Stimulated activated CD4-positive, alpha-beta T cell treated with anti-CD3 and anti-CD28 coated beads, TNF-alpha, amount 100 ng/mL, for 1 hour (primary cell): Measurements from ENCODE around the gene ZNF653.

Experiments used
- DNase-seq, 3 donors: peaks; one replicate each; pipeline ENCODE4 v3.0.0-alpha.2; 2020; ENCODE audit warnings: low read depth in 3 of 3, low spot score in 1 of 3

The ZNF653 gene, protein sequence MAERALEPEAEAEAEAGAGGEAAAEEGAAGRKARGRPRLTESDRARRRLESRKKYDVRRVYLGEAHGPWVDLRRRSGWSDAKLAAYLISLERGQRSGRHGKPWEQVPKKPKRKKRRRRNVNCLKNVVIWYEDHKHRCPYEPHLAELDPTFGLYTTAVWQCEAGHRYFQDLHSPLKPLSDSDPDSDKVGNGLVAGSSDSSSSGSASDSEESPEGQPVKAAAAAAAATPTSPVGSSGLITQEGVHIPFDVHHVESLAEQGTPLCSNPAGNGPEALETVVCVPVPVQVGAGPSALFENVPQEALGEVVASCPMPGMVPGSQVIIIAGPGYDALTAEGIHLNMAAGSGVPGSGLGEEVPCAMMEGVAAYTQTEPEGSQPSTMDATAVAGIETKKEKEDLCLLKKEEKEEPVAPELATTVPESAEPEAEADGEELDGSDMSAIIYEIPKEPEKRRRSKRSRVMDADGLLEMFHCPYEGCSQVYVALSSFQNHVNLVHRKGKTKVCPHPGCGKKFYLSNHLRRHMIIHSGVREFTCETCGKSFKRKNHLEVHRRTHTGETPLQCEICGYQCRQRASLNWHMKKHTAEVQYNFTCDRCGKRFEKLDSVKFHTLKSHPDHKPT

GRCh38 chr19:11505504-11506100 lies at the start of gene ZNF653:
Gene ZNF653 (minus strand): TSS chr19:11505839. CDS start chr19:11505786, 53 bp downstream.
- peak; percentile 88 to 94 (median 92) for DNase-seq

- no peak for DNase-seq
Observed at GRCh38 chr19:11555246-11555645, 49.6 kb upstream of the ZNF653 start.

GRCh38 chr19:11554160-11554559 lies 48.5 kb upstream of the ZNF653 start:
- DNase-seq: no peak

DNA sequence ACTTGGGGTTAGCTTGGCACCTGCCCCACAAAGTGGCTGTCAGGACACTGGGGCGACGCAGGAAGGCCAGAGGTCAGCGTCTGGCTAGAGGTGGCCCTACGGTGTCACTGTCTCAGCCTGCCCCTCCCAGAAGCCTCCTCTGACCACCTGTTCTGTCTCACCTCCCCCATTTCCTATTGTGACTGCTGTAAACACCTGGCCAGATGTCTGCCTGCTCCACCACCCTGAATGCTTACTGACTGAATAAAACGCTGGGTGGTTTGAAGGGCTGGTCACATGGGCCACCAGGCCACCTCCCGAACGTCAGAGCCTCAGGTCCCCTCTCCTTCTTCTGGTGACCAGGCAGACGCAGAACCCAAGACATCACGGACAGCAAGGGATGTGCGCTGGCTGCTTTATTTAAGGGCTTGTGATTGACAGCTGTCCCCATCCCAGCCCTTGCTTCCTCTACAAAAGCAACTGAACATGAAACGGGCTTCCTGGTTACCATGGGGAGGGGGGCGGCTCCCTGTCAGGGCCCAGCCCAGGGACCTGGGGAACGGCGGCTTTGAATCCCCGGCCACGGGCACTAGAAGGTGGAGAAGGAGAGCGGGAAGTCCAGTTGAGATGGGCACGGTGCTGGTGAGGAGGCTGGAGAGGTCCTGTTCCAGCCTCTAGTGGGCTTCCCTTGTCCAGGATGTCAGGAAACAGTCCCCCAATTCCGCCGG lies 47.2 kb upstream of the ZNF653 start:
- DNase-seq: no peak

- no peak for DNase-seq
Observed at GRCh38 chr19:11551603-11552235, 46.1 kb upstream of the ZNF653 start.

GRCh38 chr19:11550265-11550664 lies 44.6 kb upstream of the ZNF653 start:
- no peak for DNase-seq

- DNase-seq: no peak
Observed at GRCh38 chr19:11549386-11549953, 43.8 kb upstream of the ZNF653 start.

GRCh38 chr19:11547929-11548700 lies 42.5 kb upstream of the ZNF653 start:
- no peak for DNase-seq

- no peak for DNase-seq
Observed at GRCh38 chr19:11541238-11541637, 35.6 kb upstream of the ZNF653 start.

- DNase-seq: no peak
Observed at GRCh38 chr19:11540645-11541044, 35.0 kb upstream of the ZNF653 start.

GRCh38 chr19:11539495-11540365 lies 34.1 kb upstream of the ZNF653 start:
- no peak for DNase-seq

DNA sequence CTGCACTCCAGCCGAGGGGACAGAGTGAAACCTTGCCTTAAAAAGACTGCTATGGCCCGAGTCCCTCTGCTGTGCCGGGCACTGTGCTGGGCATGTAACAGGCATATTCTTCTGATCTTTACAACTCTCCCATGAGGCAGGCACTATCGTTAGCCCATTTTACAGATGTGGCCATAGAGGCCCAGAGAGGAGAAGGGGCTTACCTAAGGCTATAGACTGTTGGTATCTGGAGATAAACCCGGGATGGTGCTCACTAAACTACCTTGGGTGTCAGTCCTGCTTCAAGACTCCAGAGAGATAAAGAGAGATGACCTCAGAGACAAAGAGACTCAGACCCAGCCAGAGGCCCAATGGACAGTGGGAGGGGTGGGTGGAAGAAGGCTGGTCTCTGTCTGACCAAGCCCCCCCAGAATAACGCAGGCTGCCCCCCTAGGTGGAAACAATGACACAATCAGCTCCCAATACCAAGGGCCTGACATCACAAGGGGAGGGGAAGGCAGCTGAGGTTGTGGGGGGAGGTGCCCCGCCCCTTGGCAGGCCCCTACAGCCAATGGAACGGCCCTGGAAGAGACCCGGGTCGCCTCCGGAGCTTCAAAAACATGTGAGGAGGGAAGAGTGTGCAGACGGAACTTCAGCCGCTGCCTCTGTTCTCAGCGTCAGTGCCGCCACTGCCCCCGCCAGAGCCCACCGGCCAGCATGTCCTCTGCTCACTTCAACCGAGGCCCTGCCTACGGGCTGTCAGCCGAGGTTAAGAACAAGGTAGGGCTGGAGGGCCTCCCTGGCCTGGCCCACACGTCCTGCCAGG lies 32.8 kb upstream of the ZNF653 start, which contains the start of gene CNN1:
Gene CNN1, plus strand, starts transcription at position 620 of the 805 bp plus-strand sequence. Its CDS starts 77 bp downstream, at position 697.
- DNase-seq: no peak

DNA sequence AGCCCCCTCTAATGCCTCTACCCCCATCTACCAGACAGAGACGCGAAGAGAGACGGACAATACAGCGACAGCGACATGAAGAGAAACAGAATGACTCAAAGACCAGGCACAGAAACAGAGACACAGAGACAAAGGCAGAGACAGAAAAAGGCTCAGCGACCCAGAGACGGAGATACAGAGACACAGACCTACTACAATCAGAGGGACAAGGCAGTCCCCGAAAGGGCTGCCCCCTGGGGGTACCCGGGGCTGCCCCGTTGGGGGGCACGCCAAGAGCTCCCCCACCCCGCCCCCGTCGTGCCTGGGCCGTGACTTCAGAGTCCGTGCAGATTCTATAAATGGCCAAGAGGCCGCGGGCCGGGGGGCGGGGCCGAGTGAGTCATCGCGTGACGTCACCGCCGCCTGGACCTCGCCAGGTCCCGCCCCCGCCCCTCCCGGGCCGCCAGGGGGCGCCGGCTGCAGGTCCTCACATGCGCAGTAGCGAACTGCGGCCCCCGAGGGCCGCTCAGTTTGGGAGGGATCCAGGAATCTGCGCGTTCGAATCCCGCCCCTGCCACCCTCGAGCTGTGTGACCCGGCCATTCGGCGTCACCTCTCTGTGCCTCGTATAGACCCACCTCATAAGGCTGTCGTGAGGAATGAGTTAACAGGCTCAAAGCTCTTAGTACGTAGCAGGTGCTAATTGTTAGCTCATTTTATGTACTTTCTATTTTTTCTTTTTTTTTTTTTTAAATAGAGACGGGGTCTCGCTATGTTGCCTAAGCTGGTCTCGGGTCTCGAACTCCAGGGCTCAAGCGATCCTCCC lies 30.4 kb upstream of the ZNF653 start:
- DNase-seq: peak; percentile 54 to 82 (median 65)

GRCh38 chr19:11534948-11535347 lies 29.3 kb upstream of the ZNF653 start:
- no peak for DNase-seq

DNA sequence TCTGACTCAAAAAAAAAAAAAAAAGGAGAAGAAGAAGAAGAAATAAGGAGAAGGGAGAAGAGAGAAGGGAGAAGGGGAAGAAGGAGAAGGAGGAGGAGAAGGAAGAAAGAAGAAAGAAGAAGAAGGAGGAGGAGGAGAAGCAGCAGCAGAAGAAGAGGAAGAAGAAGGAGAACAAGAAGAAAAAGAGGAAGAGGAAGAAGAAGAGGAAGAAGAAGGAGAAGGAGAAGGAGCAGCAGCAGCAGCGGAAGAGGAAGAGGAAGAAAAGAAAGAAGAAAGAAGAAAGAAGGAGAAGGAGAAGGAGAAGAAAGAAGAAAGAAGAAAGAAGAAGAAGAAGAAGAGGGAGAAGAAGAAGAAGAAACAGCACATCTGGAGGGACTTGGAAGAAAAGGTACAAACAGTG lies 28.9 kb upstream of the ZNF653 start:
- no peak for DNase-seq

GRCh38 chr19:11530432-11530831 lies 24.8 kb upstream of the ZNF653 start:
- no peak for DNase-seq
